ENCODE data around the gene PGAM1. TPM values are rescaled to one million over a fixed set of nuclear protein-coding genes. Genes with fewer than 3 reads are reported as not detected.

PGAM1 gene
- total and polyA plus RNA-seq, 8 donors = 22.2 to 72.8 (median 46.6) TPM

DNA sequence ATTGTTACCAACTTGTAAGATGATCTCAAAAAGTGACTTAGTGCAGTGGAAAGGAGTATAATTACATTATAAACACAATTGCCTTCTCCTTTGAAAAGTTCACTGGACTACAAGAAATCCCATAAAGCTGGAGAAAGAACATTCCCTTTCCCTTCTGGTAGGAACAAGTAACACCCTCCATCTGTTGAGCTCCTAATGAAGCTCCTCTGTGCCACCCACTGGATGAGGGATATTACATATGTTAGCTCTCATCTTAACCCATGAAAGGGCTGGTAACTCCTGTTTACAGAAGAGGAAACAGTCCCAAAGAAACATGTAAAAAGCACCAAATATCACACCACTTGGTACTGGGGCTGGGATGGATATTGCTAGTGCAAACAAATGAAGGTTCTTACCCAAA lies 8.1 kb downstream of the PGAM1 start:
- Histone ChIP-seq H3K36me3 (peaks cover 5 to 59% (median 21%) of the 10 kb centered on the region in 3 donors), H3K27ac (no peak overlapping the region), H3K4me1 (no peaks in the 10 kb centered on the region), H3K9me3 (no peaks in the 10 kb centered on the region), H3K4me3 (no peak overlapping the region), H3K27me3 (no peaks in the 10 kb centered on the region)
- intact Hi-C loops (cut with DNase I) = no loop called here
- no peak for DNase-seq
- ATAC-seq = peak in 1 of 4 donors; percentile 29
- no peak for FAIRE-seq
- no peak for TF ChIP-seq CTCF (IDR thresholded peaks at IDR 0.05)

- no peaks in the 10 kb centered on the region for H3K27me3 ChIP-seq
- no peaks in the 10 kb centered on the region for H3K4me1 ChIP-seq
- no peak for TF ChIP-seq CTCF (IDR thresholded peaks at IDR 0.05)
- 84 to 92% methylated on average over 1 of the region's 1 CpG for WGBS, 2 donors
- DNase-seq = no peak
- no peaks in the 10 kb centered on the region for H3K9me3 ChIP-seq
- H3K4me3 ChIP-seq = no peak overlapping the region
- no peak for ATAC-seq
- intact Hi-C loops (cut with DNase I) = no loop called here
- H3K27ac ChIP-seq = no peak overlapping the region
- no peak for FAIRE-seq
- H3K36me3 ChIP-seq = peaks cover 5 to 64% (median 21%) of the 10 kb centered on the region in 3 donors
These were observed 8.6 kb downstream of the PGAM1 start for GRCh38 chr10:97434557-97434956.

- no peak for TF ChIP-seq CTCF (IDR thresholded peaks at IDR 0.05)
- intact Hi-C loops (cut with DNase I) = no loop called here
- FAIRE-seq = no peak
These were observed 9.2 kb downstream of the PGAM1 start for GRCh38 chr10:97435211-97435610.

GRCh38 chr10:97442277-97442676 lies 16.3 kb downstream of the PGAM1 start:
- TF ChIP-seq CTCF (IDR thresholded peaks at IDR 0.05) = no peak
- Histone ChIP-seq H3K4me3 (no peak overlapping the region), H3K9me3 (no peaks in the 10 kb centered on the region), H3K27me3 (no peaks in the 10 kb centered on the region), H3K4me1 (peaks cover 1 to 15% (median 4%) of the 10 kb centered on the region in 3 donors), H3K36me3 (peaks cover 0 to 17% (median 3%) of the 10 kb centered on the region in 3 donors), H3K27ac (no peak overlapping the region)
- WGBS, 2 donors = 92 to 97% methylated on average over 1 of the region's 1 CpG
- no peak for ATAC-seq
- no peak for FAIRE-seq
- DNase-seq = no peak
- intact Hi-C loops (cut with DNase I) = no loop called here

More at GRCh38 chr10:97435211-97435610, 9.2 kb downstream of the PGAM1 start:
- Histone ChIP-seq H3K4me3 (no peak overlapping the region), H3K36me3 (peaks cover 5 to 64% (median 21%) of the 10 kb centered on the region in 3 donors), H3K9me3 (no peaks in the 10 kb centered on the region), H3K4me1 (no peaks in the 10 kb centered on the region), H3K27ac (no peak overlapping the region), H3K27me3 (no peaks in the 10 kb centered on the region)
- no peak for DNase-seq
- 84 to 91% methylated on average over 6 of the region's 6 CpGs for WGBS, 2 donors
- no peak for ATAC-seq

- Histone ChIP-seq H3K4me1 (peaks cover 4 to 23% (median 15%) of the 10 kb centered on the region in 3 donors), H3K9me3 (no peaks in the 10 kb centered on the region), H3K4me3 (no peak overlapping the region), H3K36me3 (peaks cover 0 to 4% (median 3%) of the 10 kb centered on the region in 3 donors), H3K27ac (no peak overlapping the region), H3K27me3 (no peaks in the 10 kb centered on the region)
- DNase-seq (no peak), FAIRE-seq (no peak), ATAC-seq (no peak)
- intact Hi-C loops (cut with DNase I) = no loop called here
- WGBS, 2 donors = 90 to 94% methylated on average over 1 of the region's 1 CpG
- no peak for TF ChIP-seq CTCF (IDR thresholded peaks at IDR 0.05)
These were observed 18.2 kb downstream of the PGAM1 start for GRCh38 chr10:97444212-97444611.

All from pancreas (tissue), 10 donors.